Stimulated activated CD4-positive, alpha-beta T cell treated with anti-CD3 and anti-CD28 coated beads, Interleukin-1b, Interleukin-23, amount 100 ng/mL, for 1 hour (primary cell): ENCODE data around the gene C16orf90.

Experiments used
- DNase-seq, 2 donors: peaks; one replicate each; pipeline ENCODE4 v3.0.0-alpha.2; 2020; ENCODE audit warnings: low read depth in 2 of 2

The C16orf90 gene, protein sequence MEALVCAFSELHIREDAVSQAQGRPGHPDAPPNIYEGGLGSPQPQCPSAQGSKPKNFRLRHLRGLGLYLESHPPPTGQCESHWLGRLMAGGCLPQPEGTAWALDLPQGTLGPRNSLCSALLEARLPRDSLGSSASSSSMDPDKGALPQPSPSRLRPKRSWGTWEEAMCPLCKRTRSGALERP

DNA sequence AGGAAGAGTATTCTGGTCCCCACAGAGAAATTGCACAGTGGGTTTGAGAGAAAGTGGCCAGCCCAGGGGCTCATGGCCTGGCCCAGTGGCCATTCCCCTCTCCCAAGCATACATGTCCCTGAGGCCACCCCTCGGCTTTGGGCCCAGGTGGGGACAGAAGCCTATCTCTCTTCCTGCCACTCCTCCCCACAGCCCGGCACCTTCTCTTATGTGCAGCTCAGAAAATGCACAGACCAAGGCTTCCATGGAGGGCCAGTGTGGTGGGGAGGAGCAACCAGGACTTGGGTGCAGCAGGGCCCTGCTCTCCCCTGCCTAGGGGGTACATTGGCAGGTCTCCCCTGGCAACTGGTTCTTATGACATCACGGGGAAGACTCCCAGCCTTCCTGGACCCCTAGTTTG, at the start of gene C16orf90:
C16orf90 (minus strand) TSS at position 314 of the 400 bp plus-strand sequence; CDS start at position 246, 68 bp downstream.
- DNase-seq: no peak

DNA sequence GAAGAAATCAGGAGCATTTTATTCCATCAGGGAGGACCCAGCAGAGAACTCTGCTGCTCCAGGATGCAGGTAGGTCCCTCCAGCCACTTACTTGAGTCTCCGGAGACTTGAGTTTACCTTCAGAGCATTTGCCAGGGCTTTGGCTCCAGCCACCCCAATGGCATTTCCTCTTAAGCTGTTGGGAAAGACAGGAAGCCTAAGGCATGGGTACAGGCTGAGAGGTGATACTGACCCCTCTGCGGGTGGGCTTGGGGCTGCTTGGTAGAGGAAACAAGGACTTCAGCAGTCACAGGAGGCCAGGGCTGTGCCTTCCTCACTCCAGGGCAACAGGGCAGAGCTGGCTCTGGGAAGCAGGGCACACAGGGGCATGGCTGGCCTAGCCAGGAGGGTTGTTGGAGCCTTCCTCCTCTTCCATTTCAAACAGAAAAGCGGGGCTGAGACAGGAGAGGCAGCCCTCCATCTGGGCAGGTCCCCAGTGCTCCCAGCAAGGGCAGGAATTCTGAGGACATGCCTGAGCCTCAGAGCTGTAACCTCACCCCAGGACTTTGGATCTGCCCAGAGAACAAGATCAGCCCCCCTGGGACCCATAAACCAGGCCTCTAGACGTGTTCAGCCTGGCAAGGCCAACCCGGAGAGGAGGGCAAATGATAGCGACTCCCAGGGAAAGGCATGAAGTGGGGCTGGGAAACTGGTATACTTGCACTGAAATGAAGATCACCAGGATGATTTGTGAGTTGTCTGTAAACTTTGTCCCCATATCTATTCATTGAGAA, 47.5 kb upstream of the C16orf90 start:
- no peak for DNase-seq

DNA sequence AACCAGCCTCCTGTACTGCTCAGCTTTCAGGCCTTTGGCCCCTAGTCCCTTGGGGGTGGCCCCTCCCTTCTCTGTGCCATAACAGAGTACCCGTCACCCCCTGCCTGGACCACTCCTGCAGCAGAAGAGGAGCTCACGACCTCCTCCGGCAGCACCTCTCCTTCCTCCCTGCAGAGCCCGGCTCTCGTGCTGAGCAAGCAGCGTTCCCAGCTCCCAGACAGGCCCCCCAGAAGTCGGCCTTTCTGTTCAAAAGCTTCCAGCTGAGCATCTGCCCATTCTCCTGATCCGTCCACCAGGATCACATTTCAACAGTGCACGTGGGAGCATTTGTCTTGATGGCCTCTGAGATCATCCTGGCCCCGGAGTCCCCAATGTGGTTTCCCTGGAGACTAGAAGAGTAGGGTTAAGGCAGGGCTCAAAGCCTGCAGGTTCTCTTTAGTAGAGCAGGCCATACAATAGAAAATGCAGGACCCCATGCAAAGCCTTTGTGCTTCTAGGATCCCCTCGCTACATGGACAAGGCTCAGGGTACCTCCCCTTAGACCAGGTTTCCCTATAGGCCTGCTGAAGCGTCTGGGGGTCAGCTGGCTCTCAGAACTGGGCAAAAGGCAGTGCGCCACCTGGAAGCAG, 46.4 kb upstream of the C16orf90 start:
- no peak for DNase-seq

DNA sequence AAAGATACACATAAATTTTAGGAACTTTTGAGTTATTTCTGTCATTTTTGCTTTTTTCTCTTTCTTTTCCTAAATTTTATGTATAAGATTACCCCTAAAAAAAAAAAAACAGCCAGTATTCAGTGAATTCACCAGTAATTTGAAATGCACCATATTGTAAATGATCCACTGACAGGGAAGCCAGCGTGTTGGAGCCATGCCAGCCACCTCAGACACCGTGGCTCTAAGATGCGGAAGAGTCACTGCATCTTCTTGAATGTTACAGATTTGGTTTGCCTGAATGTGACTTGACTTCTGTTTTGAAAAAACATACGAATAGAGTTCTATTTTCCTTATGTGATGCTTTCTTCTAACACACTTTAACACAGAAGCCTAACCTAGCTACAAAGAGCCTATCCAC, 42.9 kb upstream of the C16orf90 start:
- DNase-seq: no peak

DNA sequence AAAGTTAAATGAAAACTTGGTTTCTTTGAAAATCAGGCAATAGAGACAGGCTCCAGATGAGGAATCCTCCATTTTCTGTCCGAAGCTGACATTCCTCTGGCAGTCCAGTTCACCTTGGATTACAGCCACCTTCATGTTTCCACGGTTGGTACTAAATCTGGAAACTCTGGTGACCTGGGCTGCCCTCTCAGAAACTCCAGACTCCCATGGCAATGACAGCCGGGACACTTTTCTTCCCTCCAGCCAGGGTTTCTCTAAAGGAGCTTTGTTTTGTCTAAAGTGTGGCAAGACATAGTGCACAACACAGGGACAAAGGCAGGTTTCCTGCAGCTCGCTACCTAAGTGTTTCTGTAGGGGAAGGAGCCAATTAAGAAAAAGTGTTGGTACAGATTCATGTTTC, 41.6 kb upstream of the C16orf90 start:
- DNase-seq: no peak

DNA sequence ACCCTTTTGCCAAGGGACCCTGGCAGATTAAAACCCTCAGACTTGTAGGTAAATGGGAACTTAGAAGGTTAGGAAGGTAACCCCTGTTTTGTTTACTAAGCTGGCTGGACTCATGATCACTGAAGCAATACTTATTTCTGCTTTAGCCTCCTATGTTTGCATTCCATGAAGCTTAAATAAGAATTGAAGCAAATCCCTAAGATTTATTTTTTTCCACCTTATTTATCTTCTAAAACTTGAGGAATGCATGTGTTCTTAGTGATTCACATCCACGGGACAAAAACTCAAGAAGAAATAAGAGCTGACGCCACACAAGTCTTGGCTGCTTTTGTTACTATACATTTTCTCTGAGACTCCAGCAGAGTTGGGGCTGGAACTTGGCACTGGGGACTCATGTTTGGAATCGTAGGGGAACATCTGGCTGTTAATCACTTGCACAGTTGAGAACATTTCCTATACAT, 41.0 kb upstream of the C16orf90 start:
- DNase-seq: no peak

DNA sequence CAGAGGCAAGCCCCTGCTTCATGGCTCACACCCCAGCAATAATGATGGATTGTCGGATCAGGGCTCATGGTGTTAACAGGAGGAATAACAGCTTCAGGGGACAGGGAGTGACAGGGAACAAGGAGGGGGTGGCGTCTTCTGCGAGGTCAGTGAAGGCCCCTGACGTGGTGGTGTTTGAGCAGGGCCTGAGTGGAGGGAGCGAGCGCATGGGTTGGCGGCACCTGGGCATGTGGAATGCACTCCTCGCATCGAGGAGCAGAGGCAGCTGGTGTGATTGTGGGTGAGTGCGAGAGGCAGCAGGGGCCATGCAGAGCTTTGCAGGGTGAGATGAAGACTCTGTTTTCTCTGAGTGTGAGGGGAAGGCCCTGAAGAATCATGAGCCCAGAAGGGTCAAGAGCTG, 38.8 kb upstream of the C16orf90 start:
- no peak for DNase-seq

DNA sequence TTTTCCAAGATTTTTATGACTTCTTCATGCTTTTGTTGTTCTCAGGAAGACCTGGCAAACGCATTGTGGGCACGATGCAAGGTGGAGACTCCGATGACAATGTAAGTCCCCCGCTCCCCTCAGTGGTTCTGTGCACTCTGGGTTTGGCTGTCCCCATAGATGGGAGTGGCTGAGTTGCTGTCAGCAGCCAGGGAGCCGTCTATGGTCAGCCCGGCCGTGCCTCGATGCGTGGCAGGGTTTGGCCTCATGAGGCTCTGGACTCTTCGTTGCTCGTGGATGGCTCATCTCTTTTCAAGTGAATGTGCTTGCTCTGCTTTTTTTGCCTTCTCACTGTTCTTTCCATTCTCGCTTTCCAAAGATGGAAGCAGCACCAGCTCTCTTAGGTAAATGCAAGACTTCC, 37.5 kb upstream of the C16orf90 start:
- DNase-seq: no peak

DNA sequence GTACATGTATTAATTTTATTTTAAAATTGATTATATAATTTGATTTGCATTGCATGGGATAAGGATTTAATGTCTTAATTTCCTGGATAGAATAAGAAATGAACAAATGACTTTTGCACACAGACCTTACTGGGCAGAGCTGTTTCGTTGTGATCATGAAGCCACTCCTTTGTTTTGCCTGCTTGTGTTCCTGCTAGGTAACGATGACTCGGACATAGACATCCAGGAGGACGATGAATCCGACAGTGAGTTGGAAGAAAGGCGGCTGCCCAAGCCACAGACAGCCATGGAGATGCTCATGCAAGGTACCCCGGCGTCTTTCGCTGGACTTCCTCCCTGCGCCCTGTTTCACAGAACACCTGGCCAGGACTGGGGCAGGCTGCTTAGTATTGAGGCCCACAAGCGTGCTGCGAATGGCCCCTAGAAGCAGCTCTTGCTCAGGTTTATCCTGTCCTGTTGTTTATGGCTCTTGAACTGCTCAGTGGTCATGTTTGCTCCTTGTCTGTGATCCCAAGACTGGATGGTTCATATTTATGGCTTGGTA, 35.2 kb upstream of the C16orf90 start:
- DNase-seq: no peak

DNA sequence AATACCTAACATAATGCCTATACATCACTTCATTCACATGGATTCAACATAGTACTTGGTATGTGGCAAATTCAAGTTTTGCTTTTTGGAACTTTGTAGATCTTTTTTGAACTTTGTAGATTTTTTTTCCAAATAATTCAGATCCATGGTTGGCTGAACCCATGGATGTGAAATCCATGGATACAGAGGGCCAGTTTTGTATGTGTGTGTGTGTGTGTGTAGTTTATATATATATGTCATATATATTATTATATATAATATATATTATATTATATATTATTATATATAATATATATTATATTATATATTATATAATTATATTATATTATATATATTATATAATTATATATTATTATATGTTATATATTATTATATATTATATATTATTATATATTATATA, 33.9 kb upstream of the C16orf90 start:
- no peak for DNase-seq

DNA sequence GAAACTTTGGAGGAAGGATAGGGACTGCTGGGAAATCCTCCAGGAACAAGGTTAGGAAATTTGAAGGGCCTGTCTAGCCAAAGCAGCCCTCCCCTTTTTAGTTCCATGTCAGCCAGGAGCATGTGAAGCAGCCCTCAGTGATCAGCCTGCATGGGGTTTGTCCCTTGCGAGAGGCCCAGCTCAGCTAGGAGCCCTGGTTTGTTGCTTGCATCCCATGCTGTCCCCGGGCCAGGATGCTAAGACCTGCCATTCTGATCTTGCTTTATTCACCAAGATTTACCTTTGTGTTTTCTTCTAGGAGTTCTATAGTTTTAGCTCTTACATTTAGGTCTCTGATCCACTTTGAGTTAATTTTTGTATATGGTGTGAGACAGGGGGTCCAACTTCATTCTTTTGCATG, 33.1 kb upstream of the C16orf90 start:
- DNase-seq: no peak

DNA sequence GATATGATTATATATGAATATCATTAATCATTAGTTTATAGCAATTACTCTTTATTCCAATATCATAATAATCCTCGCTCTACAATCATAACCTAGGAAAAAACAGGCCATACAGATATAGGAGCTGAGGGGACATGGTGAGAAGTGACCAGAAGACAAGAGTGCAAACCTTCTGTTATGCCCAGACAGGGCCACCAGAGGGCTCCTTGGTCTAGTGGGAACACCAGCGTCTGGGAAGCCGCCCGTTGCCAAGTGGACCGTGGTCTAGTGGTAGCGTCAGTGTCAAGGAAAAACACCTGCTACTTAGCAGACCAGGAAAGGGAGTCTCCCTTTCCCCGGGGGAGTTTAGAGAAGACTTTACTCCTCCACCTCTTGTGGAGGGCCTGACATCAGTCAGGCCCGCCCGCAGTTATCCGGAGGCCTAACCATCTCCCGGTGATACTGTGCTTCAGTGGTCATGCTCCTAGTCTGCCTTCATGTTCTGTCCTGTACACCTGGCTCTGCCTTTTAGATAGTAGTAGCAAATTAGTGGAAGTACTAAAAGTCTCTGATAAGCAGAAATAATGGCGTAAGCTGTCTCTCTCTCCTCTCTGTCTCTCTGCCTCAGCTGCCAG, 32.0 kb upstream of the C16orf90 start:
- DNase-seq: peak in 1 of 2 donors; percentile 30

DNA sequence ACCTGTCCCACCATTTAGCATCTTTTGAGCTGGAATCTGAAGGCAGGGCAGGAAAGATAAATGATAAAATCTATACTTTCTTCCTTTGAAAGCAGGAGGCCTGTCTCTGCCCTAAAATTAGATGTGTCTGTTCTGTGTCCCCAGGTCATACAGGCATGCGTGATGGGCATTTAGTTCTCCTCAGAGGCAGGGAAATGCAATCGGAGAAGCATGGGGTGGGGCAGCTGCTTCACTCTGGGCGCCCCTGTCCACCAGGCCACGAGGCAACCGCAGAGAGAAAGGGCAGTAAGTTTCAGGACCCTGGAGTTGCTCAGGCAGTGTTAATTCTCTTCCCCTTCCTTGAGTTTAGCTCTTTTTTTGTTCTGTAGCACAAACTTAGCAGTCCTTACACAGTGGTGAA, 30.7 kb upstream of the C16orf90 start:
- DNase-seq: no peak

DNA sequence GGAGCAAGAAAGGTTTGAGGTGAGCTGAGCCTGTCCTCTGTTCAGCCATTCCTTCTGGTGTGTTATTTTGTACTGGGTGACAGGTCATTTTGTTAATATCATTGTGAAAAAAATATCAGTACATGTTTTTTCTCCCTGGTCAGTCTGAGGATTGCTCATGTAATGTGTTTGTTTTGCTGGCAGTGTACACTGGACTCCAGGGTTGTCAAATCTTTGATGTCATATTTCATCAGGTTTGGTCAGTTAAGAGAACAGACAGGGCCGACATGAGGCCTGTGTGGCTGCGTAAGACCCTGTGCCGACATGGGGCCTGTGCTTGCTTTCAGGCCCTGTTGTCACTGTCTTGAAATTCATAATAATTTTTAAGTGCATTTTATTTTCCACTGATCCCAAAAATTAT, 28.0 kb upstream of the C16orf90 start:
- DNase-seq: no peak

DNA sequence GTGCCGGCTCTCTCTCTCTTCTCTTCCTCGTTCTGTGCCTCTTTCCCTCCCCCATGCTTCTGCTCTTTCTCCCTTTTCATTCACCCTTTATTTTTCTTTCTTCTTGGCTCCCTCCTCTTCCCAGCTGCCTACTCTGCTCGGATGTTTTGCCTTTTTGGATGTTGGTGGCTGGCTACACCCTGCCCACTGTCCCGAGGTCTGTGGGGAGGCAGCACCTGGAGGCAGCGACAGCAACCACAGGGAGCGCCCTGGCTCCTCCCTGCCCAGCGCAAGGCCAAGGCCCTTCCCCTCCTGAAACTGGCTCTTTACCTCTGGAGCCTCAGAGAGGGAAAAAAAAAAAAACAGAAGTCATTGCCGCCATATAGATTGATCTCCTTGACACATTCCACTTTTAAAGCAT, 25.6 kb upstream of the C16orf90 start:
- no peak for DNase-seq

DNA sequence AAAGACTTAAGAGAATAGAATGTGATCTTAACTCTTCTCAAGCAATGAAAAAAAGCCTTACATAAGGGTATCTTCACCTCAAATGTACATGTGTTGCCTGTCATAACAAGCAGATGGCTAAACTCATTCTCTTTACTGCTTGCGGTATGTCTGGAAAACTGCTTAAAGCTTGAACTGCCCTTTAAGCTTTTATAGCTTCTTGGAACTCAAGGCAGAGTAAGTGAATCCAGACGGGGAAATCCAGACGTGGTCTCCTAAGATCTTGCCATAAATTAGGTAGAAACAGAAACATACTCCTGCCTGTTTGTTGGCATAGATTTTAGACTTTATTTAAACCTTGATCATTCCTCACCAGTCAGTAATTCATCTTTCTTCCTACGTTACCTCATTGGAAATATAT, 25.1 kb upstream of the C16orf90 start:
- DNase-seq: no peak

DNA sequence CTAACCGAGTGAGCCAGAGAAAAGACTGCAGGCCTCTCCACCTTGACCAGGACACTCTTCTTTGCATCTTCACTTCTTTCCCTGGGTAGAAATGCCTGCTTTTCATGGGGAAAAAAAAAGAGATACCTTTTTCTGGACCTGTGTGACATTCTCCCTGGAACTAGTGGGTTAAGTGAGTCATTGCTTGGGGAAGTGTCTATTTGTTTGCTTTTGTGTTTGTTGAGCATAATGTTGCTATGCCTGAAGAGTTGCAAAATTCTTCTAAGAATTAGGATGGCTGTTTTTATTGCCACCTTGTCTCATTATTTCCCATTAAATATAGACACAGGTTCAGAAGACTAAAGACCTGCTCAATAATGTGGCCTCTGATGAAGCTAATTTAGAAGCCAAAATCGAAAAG, 24.3 kb upstream of the C16orf90 start:
- no peak for DNase-seq

DNA sequence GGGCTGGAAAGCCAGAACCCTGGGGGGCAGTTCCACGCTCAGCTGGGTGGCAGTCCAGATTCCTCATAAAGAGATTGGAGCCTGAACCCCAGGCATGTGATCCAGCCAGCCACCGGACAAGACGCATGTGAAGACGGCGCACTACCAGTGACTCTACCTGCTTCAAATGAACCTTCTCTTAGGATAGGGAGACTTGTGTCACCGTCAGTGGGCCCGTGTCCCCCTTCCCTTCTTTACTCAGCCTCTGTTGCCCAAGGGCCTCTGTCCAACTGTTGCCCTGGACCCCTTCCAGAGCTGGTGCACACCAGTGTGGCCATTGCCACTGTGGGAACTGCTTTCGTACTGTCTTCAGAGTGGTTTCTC, 23.7 kb upstream of the C16orf90 start:
- no peak for DNase-seq

DNA sequence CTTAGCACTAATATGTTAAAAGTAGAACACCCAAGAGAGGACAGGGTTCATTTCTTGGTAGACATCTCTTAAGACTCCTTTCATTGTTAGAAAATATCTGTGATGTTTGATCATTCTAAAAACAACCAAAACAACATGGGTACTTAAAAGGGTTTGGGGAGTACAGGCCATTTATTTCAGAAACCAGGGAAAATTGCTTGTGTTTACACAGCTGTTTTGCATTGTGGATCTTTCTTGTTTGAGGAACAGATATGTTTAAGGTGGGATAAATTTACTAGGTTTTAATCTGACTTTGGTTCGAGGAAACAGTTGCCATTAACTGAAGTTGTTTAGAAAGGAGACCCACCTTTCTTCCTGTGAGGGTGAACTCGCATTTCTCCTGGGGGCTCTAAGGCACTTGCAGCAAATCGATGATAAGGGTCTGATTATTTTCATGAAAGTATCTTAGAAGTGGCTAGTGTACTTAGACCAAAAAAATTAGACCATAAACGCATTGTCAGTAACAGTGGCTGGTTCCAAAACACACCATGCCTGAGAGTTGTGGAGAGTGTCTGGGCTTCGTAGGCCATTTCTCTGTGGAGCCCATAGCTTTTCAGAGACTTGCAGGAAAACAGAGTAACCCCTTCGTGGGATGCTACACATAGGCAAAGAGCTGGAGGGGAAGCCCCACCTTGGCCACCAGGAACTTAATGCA, 23.1 kb upstream of the C16orf90 start:
- DNase-seq: no peak

DNA sequence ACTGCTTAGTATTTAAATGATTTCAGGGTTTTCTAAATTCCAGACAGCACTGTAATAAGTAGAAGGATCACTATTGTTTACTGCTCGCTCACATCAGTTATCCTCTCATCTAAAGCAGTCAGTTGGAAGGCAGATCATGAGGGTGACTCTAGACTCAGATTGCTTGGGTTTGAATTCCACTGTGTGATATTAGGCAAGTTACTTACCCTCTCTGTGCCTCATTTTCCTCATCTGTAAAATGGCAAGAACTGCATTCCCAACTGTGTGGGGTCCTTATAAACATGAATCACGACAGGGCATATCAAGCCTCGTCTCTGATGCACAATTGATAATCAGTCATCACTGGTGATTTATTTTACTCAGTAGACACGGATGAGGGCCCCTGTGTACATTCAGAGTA, 20.6 kb upstream of the C16orf90 start:
- no peak for DNase-seq

DNA sequence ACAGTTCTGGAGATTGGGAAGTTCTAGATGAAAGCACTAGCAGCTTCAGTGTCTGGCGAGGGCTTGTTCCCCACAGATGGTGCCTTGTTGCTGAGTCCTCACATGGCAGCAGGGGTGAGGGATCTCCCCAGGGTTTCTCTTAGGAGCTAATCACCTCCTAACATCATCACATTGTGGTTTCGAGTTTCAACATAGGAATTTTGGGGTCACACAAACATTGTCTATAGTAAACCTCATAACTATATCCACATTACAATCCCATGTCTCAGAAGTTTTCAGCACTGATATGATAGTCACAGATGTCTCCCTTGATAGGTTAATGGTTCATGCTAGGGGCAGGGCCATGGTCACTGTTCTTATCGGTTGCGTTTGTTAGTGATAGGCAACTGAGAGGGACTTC, 19.3 kb upstream of the C16orf90 start:
- no peak for DNase-seq
